Left ventricle myocardium inferior (tissue), 1 donor: ENCODE measurements around the gene PRDM16. TPM values are rescaled to one million over a fixed set of nuclear protein-coding genes. Genes with fewer than 3 reads are reported as not detected.

Experiments
- DNase-seq: peaks from one replicate; pipeline ENCODE4 v3.0.0-alpha.2; 2020
- H3K27ac ChIP-seq: fragments of 200-600 bp; replicated peaks from 2 replicates; pipeline ENCODE4 v1.8.0; 2021
- H3K27me3 ChIP-seq: fragments of 200-600 bp; 2 replicates; pipeline ENCODE4 v1.8.0; 2021; ENCODE audit warnings: low read depth
- H3K36me3 ChIP-seq: fragments of 200-600 bp; 2 replicates; pipeline ENCODE4 v1.8.0; 2021
- H3K4me1 ChIP-seq: fragments of 200-600 bp; 2 replicates; pipeline ENCODE4 v1.8.0; 2021
- H3K4me3 ChIP-seq: fragments of 200-600 bp; 2 replicates; pipeline ENCODE4 v1.8.0; 2021; ENCODE audit warnings: mild to moderate bottlenecking, moderate library complexity
- H3K9me3 ChIP-seq: fragments of 200-600 bp; replicated peaks from 2 replicates; pipeline ENCODE4 v1.8.0; 2021
- intact Hi-C: fragments of 100-400 bp; cut with micrococcal nuclease; formaldehyde crosslinking; loops from one replicate; pipeline ENCODE4 v1.11.0; 2022
- total RNA-seq: library from RNA; stranded (reverse); fragmentation: NEBNext Ultra II Directional; extraction: Animal tissue kit (Norgen Biotek cat#: 25700); gene quantifications from one replicate; pipeline ENCODE4 v1.2.1, GENCODE V29; 2021
- TF ChIP-seq, protein P1 (sequence below): fragments of 200-600 bp; IDR thresholded peaks from 2 replicates; pipeline ENCODE4 v1.8.0; 2021; ENCODE audit warnings: antibody characterized with exemption, mild to moderate bottlenecking, borderline replicate concordance
- donor health status: DM: no; HTN: yes; CAD: no; lungs with severe emphysema.

PRDM16 gene
- total RNA-seq, 1 donor from 2014 or later = 16.6 TPM

- Histone ChIP-seq H3K4me1 (no peaks in the 10 kb centered on the region), H3K27ac (no peak overlapping the region), H3K27me3 (peaks cover 38% of the 10 kb centered on the region), H3K36me3 (no peaks in the 10 kb centered on the region), H3K9me3 (peaks cover 6% of the 10 kb centered on the region), H3K4me3 (no peak overlapping the region)
- intact Hi-C loops = no loop called here
- DNase-seq = no peak
- TF ChIP-seq, protein P1, sequence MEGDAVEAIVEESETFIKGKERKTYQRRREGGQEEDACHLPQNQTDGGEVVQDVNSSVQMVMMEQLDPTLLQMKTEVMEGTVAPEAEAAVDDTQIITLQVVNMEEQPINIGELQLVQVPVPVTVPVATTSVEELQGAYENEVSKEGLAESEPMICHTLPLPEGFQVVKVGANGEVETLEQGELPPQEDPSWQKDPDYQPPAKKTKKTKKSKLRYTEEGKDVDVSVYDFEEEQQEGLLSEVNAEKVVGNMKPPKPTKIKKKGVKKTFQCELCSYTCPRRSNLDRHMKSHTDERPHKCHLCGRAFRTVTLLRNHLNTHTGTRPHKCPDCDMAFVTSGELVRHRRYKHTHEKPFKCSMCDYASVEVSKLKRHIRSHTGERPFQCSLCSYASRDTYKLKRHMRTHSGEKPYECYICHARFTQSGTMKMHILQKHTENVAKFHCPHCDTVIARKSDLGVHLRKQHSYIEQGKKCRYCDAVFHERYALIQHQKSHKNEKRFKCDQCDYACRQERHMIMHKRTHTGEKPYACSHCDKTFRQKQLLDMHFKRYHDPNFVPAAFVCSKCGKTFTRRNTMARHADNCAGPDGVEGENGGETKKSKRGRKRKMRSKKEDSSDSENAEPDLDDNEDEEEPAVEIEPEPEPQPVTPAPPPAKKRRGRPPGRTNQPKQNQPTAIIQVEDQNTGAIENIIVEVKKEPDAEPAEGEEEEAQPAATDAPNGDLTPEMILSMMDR = no peak
Observed at GRCh38 chr1:3242408-3243260, 173.6 kb downstream of the PRDM16 start.

DNA sequence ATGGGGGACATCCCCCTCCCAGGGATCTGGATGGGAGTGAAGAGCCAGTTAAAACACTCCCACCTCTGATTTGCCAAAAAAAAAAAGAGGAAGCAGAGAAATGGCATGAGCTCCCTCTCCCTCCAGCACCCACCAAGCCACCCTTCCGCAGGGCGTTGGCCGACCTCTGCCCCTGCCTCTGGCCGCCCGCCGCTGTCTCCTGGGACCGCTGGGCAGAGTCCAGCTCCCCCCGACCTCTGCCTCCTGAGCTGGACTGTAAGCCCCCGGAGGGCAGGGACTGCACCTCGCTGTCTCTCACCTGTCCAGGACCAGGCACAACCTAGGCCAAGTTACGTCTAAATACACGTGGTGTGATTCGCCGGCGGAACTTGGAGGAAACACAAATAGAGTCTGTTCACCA lies 174.3 kb downstream of the PRDM16 start:
- no peaks in the 10 kb centered on the region for H3K4me1 ChIP-seq
- intact Hi-C loops = no loop called here
- peaks cover 6% of the 10 kb centered on the region for H3K9me3 ChIP-seq
- H3K27me3 ChIP-seq = peaks cover 45% of the 10 kb centered on the region
- H3K27ac ChIP-seq = no peak overlapping the region
- H3K36me3 ChIP-seq = no peaks in the 10 kb centered on the region
- TF ChIP-seq, protein P1 = no peak
- no peak for DNase-seq
- no peak overlapping the region for H3K4me3 ChIP-seq

DNA sequence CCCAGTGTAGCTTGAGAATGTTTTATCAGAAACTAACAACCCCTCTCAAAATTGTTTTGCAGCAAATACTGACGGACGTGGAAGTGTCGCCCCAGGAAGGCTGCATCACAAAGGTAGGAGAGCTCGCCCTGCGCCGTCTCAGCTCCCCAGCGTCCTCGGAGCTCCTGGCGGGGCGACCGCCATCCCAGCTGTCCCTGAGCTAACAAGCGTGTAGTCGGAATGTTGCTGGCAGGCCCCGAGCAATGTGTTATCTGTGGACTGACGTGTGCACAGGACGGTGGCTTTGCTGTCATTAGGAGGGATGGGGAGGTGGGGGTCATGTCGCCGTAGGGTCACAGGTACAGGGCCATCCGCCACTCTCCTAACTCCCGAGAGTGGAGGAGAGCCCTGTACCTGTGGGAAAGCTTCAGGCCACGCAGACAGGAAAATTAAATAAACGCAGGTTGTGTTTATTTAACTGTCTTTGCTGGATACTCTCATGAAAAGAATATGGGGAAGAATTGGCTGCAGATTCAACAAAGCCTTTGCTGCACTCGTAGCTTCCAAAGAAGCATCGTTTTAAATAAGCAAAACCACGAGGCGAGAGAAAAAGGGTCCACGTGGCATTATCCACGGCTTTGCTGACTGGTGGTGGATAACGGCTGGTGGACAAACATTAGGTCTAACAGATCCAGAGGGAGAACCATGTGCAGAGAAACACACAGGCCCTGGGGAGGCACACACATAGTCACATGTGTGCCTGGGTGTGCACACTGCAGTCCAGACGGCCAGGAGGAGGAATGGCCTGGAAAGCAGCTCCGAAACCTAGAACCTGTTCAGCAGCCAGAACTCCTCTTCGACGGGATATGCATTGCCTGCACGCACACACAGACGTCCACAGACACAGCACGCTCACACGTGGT lies 175.3 kb downstream of the PRDM16 start:
- Histone ChIP-seq H3K4me3 (no peak overlapping the region), H3K9me3 (no peaks in the 10 kb centered on the region), H3K4me1 (no peaks in the 10 kb centered on the region), H3K27ac (no peak overlapping the region), H3K27me3 (peaks cover 55% of the 10 kb centered on the region), H3K36me3 (no peaks in the 10 kb centered on the region)
- TF ChIP-seq, protein P1 = no peak
- DNase-seq = no peak
- intact Hi-C loops = no loop called here

DNA sequence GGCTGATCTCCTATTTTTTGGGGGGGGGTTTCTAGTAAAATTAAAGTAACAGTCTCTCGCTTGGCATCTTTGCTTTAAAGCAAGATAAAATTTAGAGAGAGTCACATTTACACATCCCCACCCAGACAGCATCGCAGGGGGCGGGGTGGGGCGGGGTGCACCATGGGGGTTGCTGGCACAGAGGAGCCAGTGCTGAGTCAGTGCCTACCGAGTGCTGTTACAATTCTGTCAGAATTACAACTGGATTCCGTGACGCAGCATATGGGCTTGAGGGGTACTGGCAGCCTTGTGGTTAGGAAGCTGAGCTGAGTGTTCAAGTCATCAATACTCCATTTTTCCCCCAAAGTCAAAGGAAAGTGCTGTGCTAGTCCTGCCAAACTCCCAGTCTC lies 175.9 kb downstream of the PRDM16 start:
- intact Hi-C loops = no loop called here
- H3K27me3 ChIP-seq = peaks cover 58% of the 10 kb centered on the region
- H3K4me1 ChIP-seq = peaks cover 2% of the 10 kb centered on the region
- no peak for DNase-seq
- no peaks in the 10 kb centered on the region for H3K9me3 ChIP-seq
- no peak overlapping the region for H3K4me3 ChIP-seq
- H3K36me3 ChIP-seq = no peaks in the 10 kb centered on the region
- no peak overlapping the region for H3K27ac ChIP-seq
- TF ChIP-seq, protein P1 = no peak

DNA sequence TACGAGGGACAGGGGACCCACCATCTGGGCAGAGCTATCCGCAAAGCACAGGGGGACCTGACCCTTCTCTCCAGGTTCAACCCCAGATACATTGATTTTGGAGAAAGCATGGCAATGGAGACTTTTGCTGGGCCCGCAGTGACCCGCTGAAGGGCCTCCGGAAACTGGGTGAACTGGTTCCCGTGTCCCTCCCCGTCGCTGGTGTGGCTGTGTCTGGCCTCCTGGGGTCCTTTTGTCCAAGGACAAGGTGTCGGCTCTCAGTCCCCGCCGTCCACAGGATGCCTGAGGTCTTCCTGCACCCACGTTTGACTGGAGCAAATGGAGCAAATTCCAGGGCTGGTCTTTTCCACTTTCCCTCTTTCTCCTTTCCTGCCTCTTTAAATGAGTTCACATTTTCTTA lies 176.3 kb downstream of the PRDM16 start:
- intact Hi-C loops = no loop called here
- H3K4me3 ChIP-seq = no peak overlapping the region
- no peak for DNase-seq

More for the DNA sequence above, 176.3 kb downstream of the PRDM16 start:
- peaks cover 6% of the 10 kb centered on the region for H3K4me1 ChIP-seq
- no peaks in the 10 kb centered on the region for H3K9me3 ChIP-seq
- peaks cover 61% of the 10 kb centered on the region for H3K27me3 ChIP-seq
- TF ChIP-seq, protein P1 = no peak
- no peak overlapping the region for H3K27ac ChIP-seq
- no peaks in the 10 kb centered on the region for H3K36me3 ChIP-seq
